GM10847 (cell line): ENCODE results near the gene SLC10A1.

ENCODE experiments used
- POLR2A ChIP-seq: IDR thresholded peaks from 2 replicates; pipeline ENCODE4 v1.6.1; 2011; ENCODE audit not compliant: insufficient read length; ENCODE audit errors: extremely low read depth

SLC10A1 gene

DNA sequence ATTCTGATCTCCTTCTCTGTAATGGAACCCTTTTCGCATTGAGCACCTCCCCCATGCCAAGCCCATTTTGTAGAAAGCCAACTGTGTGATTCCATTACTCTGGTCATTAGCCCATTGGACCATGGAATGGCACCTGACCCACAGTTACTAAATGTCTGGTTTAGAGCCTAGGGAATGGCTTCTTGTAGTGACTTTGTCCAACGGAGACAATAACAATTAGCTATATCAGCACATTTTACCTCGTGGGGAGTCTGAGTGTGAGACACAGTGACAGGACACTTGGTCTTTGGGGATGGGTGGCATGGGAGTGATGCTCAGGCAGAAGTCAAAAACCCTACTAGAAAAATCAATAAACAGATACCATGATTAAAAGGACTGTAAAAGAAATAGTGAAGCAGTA, 10.4 kb downstream of the SLC10A1 start:
- no peak for TF ChIP-seq POLR2A

GRCh38 chr14:69784942-69785341, 12.1 kb downstream of the SLC10A1 start:
- no peak for TF ChIP-seq POLR2A

GRCh38 chr14:69780952-69781351, 16.1 kb downstream of the SLC10A1 start:
- TF ChIP-seq POLR2A: no peak

GRCh38 chr14:69780092-69780491, 16.9 kb downstream of the SLC10A1 start:
- no peak for TF ChIP-seq POLR2A

DNA sequence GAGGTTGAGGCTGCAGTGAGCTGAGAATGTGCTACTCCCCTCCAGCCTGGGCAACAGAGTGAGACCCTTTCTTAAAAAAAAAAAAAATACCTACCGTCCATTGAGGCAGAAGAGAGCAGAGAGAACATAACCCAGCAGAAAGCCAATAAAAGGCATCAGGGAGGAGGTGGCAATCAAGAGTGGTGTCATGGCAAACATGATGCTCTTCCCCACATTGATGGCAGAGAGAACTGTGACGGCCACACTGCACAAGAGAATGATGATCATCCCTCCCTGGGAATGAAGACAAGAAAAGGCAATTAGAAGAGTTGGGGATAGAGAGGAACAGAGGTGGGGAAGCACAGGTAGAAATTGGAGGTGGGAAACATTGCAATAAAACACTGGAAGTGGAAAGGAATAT, 18.0 kb downstream of the SLC10A1 start:
- no peak for TF ChIP-seq POLR2A

- TF ChIP-seq POLR2A: no peak
Observed at GRCh38 chr14:69776875-69777453, 20.1 kb downstream of the SLC10A1 start.

- TF ChIP-seq POLR2A: no peak
Observed at GRCh38 chr14:69775012-69775411, 22.0 kb downstream of the SLC10A1 start.

DNA sequence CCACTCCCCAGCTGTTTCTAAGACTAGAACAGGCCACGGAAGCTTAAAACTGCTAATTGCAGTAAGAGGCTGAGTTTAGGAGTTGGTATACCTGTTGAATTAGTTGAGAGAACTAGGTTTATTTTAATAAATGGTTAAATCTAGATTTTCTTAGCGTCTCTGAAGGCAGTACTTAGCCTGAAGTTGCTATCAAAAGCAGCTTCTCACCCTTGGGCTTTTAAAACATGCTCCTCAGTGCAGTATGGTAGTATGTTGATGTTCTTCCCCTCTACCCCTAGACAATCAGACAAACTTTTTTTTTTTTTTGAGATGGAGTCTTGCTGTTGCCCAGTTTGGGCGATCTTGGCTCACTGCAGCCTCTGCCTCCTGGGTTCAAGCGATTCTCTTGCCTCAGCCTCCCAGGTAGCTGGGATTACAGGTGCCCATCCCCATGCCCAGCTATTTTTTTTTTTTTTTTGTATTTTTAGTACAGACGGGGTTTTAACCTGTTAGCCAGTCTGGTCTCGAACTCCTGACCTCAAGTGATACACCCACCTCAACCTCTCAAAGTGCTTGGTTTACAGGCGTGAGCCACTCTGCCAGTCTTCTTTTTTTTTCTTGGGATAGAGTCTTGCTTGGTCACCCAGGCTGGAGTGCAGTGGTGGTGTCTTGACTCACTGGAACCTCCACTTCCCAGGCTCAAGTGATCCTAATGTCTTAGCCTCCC, 23.3 kb downstream of the SLC10A1 start:
- no peak for TF ChIP-seq POLR2A

- TF ChIP-seq POLR2A: no peak
Observed at GRCh38 chr14:69772082-69773017, 24.7 kb downstream of the SLC10A1 start.

DNA sequence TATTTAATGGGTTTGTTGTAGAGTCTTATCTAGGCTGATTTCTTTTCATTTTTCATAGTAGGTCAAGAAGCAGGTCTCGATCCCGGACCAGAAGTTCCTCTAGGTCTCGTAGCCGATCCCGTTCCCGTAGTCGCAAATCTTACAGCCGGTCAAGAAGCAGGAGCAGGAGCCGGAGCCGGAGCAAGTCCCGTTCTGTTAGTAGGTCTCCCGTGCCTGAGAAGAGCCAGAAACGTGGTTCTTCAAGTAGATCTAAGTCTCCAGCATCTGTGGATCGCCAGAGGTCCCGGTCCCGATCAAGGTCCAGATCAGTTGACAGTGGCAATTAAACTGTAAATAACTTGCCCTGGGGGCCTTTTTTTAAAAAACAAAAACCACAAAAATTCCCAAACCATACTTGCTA, 25.9 kb downstream of the SLC10A1 start:
- TF ChIP-seq POLR2A: no peak

DNA sequence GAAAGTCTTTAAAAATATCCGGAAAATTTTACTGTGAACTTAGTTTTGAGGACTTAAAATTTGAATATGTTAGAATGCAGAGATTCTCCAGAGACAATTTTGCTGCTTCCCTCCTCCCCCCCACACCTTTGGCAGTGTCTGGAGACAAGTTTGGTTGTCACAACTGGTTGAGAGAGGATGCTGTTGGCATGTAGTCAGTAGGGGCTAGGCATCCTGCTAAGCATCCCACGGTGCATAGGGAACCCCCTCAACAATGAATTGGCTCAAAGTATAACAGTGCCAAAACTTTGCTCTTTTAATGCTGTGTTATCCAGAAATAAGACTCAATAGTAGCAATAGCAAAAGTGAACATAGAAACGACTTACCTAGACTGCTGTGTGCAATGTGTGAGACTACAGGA, 26.5 kb downstream of the SLC10A1 start:
- no peak for TF ChIP-seq POLR2A

DNA sequence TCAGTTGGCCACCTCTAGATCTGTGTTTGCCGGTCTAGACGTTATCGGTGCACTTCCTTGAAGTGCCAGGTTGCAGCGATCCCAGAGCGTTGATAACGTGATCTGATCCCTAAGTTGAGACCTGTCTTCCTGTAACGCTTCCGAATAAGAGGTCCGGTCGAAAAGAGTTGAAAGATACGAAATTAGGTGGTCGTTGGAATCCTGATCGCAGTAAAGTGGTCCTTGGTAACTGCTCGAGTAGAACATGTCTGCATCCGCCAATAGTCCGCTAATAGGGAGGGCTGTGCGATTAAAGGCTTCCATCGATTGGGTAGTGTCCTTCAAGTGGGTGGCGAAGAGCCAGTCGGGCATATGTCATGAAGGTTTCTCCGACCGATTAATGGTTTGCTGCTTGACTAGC, 27.4 kb downstream of the SLC10A1 start:
- TF ChIP-seq POLR2A: no peak

GRCh38 chr14:69768873-69769272, 28.2 kb downstream of the SLC10A1 start:
- no peak for TF ChIP-seq POLR2A

DNA sequence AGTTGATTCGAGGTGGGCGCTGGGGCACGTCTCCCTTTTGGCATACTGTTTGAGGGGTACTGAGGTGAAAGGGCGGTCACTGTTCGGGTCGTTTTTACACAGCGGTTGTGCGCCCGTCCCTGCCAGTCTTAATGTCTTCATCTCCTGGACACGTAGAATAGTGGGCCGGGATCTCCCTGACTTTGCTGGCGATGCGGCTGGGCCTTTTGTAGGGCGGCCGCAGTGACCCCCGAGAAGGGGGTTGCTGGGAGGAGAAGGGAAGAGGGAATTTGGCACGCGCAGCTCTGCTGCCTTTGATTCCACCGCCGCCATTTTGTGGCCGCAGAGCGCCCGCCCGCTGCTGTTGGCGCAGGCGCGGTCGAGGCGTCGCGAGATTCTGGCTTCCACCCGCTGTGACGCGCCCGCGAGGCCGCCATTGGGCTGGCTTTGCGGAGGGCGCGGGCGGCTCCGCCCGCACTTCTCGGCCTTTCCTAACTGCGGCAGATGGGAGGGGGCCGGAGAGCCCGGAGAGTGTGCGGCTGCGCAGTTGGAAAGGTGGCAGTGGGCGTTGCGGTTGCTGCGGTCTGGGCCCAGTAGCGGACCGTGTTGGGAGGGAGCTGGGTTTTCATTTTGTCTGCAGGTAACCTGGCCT, 29.6 kb downstream of the SLC10A1 start:
- TF ChIP-seq POLR2A: peak; percentile 70

- peak; percentile 98 for TF ChIP-seq POLR2A
Observed at GRCh38 chr14:69766984-69767368, 30.1 kb downstream of the SLC10A1 start, which contains the start of gene SRSF5. Gene SRSF5 (plus strand): TSS chr14:69767142. CDS start chr14:69768157, 1,015 bp downstream.
